ENCODE measurements around the gene WAC. TPM values are rescaled to one million over a fixed set of nuclear protein-coding genes. Genes with fewer than 3 reads are reported as not detected.

The WAC gene
- polyA plus RNA-seq, 2 of the 4 experiments (the other 2 are of a cell fraction), result 63.9 to 133 TPM

GRCh38 chr10:28619455-28619854 is 86.5 kb downstream of the WAC start:
- Histone ChIP-seq H3K4me2 (no peak overlapping the region), H3K4me3 (no peak overlapping the region), H3K27ac (no peak overlapping the region), H3K4me1 (no peaks in the 10 kb centered on the region), H3K9me3 (no peaks in the 10 kb centered on the region)
- TF ChIP-seq MYC (IDR thresholded peaks at IDR 0.05; ENCODE audit: borderline replicate concordance, low read length) (no peak), HDAC2 (IDR thresholded peaks at IDR 0.05) (no peak), ATOH8 (CRISPR knock-in tag; IDR thresholded peaks at IDR 0.05; ENCODE audit: low read depth) (no peak), PBX3 (IDR thresholded peaks at IDR 0.05) (no peak), EHF (CRISPR knock-in tag; IDR thresholded peaks at IDR 0.05) (no peak), FOXS1 (CRISPR knock-in tag; IDR thresholded peaks at IDR 0.05) (no peak), TP53 (CRISPR knock-in tag; IDR thresholded peaks at IDR 0.05) (no peak), PHF8 (IDR thresholded peaks at IDR 0.05; ENCODE audit: borderline replicate concordance, low read depth) (no peak), JUN (IDR thresholded peaks at IDR 0.05) (no peak), ZSCAN20 (CRISPR knock-in tag; IDR thresholded peaks at IDR 0.05) (no peak), HMGXB4 (CRISPR knock-in tag; IDR thresholded peaks at IDR 0.05; ENCODE audit: borderline replicate concordance) (no peak), MAFK (IDR thresholded peaks at IDR 0.05; ENCODE audit: partially characterized antibody) (no peak), HEYL (CRISPR knock-in tag; IDR thresholded peaks at IDR 0.05) (no peak), KDM5A (IDR thresholded peaks at IDR 0.05) (no peak), FOSB (CRISPR knock-in tag; IDR thresholded peaks at IDR 0.05) (no peak), NR3C1 (IDR thresholded peaks at IDR 0.05) (no peak), SREBF2 (IDR thresholded peaks at IDR 0.05) (no peak)
- no peak for FAIRE-seq
- no peak for DNase-seq (ENCODE audit: low read depth in 1 of 2, low spot score in 1 of 2)
- no peak for ATAC-seq
- ChIA-PET POLR2A (interaction anchor here (0.6 kb wide), 1 partner anchor 197 kb away, joined by 4 read pairs; no protein-coding TSS in a partner anchor), CTCF (interaction anchor here (1.2 to 1.5 kb wide), 5 partner anchors 9 to 32 kb away, joined by 3 to 6 read pairs (median 5); no protein-coding TSS in a partner anchor)
- WGBS (ENCODE audit: missing lambda C conversion rate), result 87% methylated on average over 4 of the region's 4 CpGs

GRCh38 chr10:28620251-28620650 is 87.3 kb downstream of the WAC start:
- FAIRE-seq, result no peak
- ATAC-seq, result no peak
- CTCF ChIA-PET, result interaction anchor here (1.2 to 1.5 kb wide), 5 partner anchors 8 to 876 kb away, joined by 3 to 6 read pairs (median 3); no protein-coding TSS in a partner anchor
- H3K27ac ChIP-seq, result no peak overlapping the region
- POLR2A ChIA-PET, result no interaction called here
- H3K9me3 ChIP-seq, result no peaks in the 10 kb centered on the region
- DNase-seq (ENCODE audit: low read depth in 1 of 2, low spot score in 1 of 2), result no peak
- no peaks in the 10 kb centered on the region for H3K4me1 ChIP-seq
- H3K4me2 ChIP-seq, result no peak overlapping the region
- no peak for TF ChIP-seq E2F6 (IDR thresholded peaks at IDR 0.05; ENCODE audit: borderline replicate concordance, low read depth)
- no peak for TF ChIP-seq USF2 (IDR thresholded peaks at IDR 0.05)
- no peak for TF ChIP-seq HES2 (IDR thresholded peaks at IDR 0.05)
- no peak for TF ChIP-seq RNF2 (IDR thresholded peaks at IDR 0.05; ENCODE audit: borderline replicate concordance, low read depth)
- no peak for TF ChIP-seq HOXB13 (CRISPR knock-in tag; IDR thresholded peaks at IDR 0.05; ENCODE audit: low read depth)
- no peak for TF ChIP-seq ZNF302 (CRISPR knock-in tag; IDR thresholded peaks at IDR 0.05)
- TF ChIP-seq FOSL2 (IDR thresholded peaks at IDR 0.05), result no peak
- TF ChIP-seq FOSL2 (CRISPR knock-in tag; IDR thresholded peaks at IDR 0.05), result no peak
- TF ChIP-seq RAD21 (conservative IDR thresholded peaks at IDR 0.05 in 1 of 2, IDR thresholded peaks at IDR 0.05 in 1 of 2), result no peak
- no peak for TF ChIP-seq MAZ (IDR thresholded peaks at IDR 0.05; ENCODE audit: borderline replicate concordance, low read depth, low read length)
- TF ChIP-seq CHD4 (IDR thresholded peaks at IDR 0.05; ENCODE audit: borderline replicate concordance), result no peak
- TF ChIP-seq FOXS1 (CRISPR knock-in tag; IDR thresholded peaks at IDR 0.05), result no peak
- TF ChIP-seq KDM1A (IDR thresholded peaks at IDR 0.05; ENCODE audit: low read depth), result no peak
- no peak for TF ChIP-seq CTCF (IDR thresholded peaks at IDR 0.05)
- TF ChIP-seq TP53 (CRISPR knock-in tag; IDR thresholded peaks at IDR 0.05), result no peak
- no peak for TF ChIP-seq POLR2A (IDR thresholded peaks at IDR 0.05; ENCODE audit: low read length)
- TF ChIP-seq HDAC2 (IDR thresholded peaks at IDR 0.05), result no peak
- no peak for TF ChIP-seq RCOR1 (IDR thresholded peaks at IDR 0.05; ENCODE audit: low read depth, low read length)
- 74% methylated on average over 2 of the region's 2 CpGs for WGBS (ENCODE audit: missing lambda C conversion rate)
- no peak overlapping the region for H3K4me3 ChIP-seq
